WTC11 (cell line): ENCODE results near the gene MAP3K21.

ENCODE experiments used
- ETV6 ChIP-seq: sonication (generic); formaldehyde crosslinking; IDR thresholded peaks from 2 replicates; pipeline ENCODE4 v1.8.1; 2022; ENCODE audit warnings: mild to moderate bottlenecking, missing genetic modification reagents
- GTF2I ChIP-seq: fragments of 250-450 bp; sonication (Bioruptor Pico); conservative IDR thresholded peaks from 2 replicates; pipeline ENCODE4 v1.4.0; 2021; ENCODE audit warnings: mild to moderate bottlenecking
- SP1 ChIP-seq: sonication (generic); formaldehyde crosslinking; conservative IDR thresholded peaks from 2 replicates; pipeline ENCODE4 v1.8.1; 2022; ENCODE audit warnings: missing genetic modification reagents
- TCF7 ChIP-seq: sonication (generic); formaldehyde crosslinking; IDR thresholded peaks from 2 replicates; pipeline ENCODE4 v1.8.0; 2022; ENCODE audit warnings: mild to moderate bottlenecking, low read depth, missing genetic modification reagents, moderate library complexity
- TEAD4 ChIP-seq: sonication (generic); formaldehyde crosslinking; IDR thresholded peaks from 2 replicates; pipeline ENCODE4 v1.8.0; 2022; ENCODE audit warnings: mild to moderate bottlenecking, missing genetic modification reagents
- ZBTB21 ChIP-seq: sonication (generic); formaldehyde crosslinking; IDR thresholded peaks from 2 replicates; pipeline ENCODE4 v1.8.1; 2023; ENCODE audit warnings: mild to moderate bottlenecking, missing genetic modification reagents, borderline replicate concordance
- ZNF138 ChIP-seq: sonication (generic); formaldehyde crosslinking; conservative IDR thresholded peaks from 2 replicates; pipeline ENCODE4 v1.8.1; 2022; ENCODE audit warnings: mild to moderate bottlenecking, moderate library complexity, missing genetic modification reagents
- ZNF232 ChIP-seq: sonication (generic); formaldehyde crosslinking; IDR thresholded peaks from 2 replicates; pipeline ENCODE4 v1.8.0; 2022; ENCODE audit warnings: mild to moderate bottlenecking, missing genetic modification reagents
- TF ChIP-seq, protein P1 (sequence below): sonication (generic); formaldehyde crosslinking; IDR thresholded peaks from 2 replicates; pipeline ENCODE4 v1.8.1; 2023; ENCODE audit warnings: mild to moderate bottlenecking, missing genetic modification reagents, moderate library complexity
- TF ChIP-seq, protein P2 (sequence below): sonication (generic); formaldehyde crosslinking; IDR thresholded peaks from 2 replicates; pipeline ENCODE4 v1.8.1; 2023; ENCODE audit warnings: mild to moderate bottlenecking, missing genetic modification reagents
- TF ChIP-seq, protein P3 (sequence below): sonication (generic); formaldehyde crosslinking; conservative IDR thresholded peaks from 2 replicates; pipeline ENCODE4 v1.8.1; 2022; ENCODE audit warnings: mild to moderate bottlenecking, missing genetic modification reagents
- TF ChIP-seq, protein P4 (sequence below): fragments of 200-600 bp; IDR thresholded peaks from 2 replicates; pipeline ENCODE4 v1.8.0; 2022; ENCODE audit warnings: antibody characterized with exemption
- TF ChIP-seq, protein P5 (sequence below): fragments of 250-450 bp; sonication (Bioruptor Pico); IDR thresholded peaks from 2 replicates; pipeline ENCODE4 v1.9.0; 2021; ENCODE audit warnings: mild to moderate bottlenecking
- TF ChIP-seq, protein P6 (sequence below): fragments of 250-450 bp; sonication (Bioruptor Pico); conservative IDR thresholded peaks from 2 replicates; pipeline ENCODE4 v1.9.0; 2021; ENCODE audit warnings: mild to moderate bottlenecking

DNA sequence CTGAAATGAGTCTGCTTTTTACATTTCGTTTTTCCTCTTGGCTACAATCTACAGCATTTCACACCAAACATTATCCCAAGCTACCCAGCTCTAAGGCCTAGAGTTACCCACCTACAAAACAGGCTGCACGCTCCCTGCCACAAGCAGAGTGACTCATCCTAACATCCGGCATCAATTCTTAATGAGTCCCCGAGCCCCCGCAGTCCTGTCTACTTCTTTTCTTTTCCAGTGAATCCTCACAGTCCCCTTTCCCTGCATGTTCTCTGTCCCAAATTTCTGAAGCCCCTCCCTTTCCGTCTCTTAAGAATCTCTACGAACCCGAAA lies 32.6 kb upstream of the MAP3K21 start:
- TF ChIP-seq, protein P1, sequence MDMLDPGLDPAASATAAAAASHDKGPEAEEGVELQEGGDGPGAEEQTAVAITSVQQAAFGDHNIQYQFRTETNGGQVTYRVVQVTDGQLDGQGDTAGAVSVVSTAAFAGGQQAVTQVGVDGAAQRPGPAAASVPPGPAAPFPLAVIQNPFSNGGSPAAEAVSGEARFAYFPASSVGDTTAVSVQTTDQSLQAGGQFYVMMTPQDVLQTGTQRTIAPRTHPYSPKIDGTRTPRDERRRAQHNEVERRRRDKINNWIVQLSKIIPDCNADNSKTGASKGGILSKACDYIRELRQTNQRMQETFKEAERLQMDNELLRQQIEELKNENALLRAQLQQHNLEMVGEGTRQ (CRISPR knock-in tag) = no peak
- TF ChIP-seq TEAD4 = no peak
- TF ChIP-seq, protein P2, sequence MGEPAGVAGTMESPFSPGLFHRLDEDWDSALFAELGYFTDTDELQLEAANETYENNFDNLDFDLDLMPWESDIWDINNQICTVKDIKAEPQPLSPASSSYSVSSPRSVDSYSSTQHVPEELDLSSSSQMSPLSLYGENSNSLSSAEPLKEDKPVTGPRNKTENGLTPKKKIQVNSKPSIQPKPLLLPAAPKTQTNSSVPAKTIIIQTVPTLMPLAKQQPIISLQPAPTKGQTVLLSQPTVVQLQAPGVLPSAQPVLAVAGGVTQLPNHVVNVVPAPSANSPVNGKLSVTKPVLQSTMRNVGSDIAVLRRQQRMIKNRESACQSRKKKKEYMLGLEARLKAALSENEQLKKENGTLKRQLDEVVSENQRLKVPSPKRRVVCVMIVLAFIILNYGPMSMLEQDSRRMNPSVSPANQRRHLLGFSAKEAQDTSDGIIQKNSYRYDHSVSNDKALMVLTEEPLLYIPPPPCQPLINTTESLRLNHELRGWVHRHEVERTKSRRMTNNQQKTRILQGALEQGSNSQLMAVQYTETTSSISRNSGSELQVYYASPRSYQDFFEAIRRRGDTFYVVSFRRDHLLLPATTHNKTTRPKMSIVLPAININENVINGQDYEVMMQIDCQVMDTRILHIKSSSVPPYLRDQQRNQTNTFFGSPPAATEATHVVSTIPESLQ = no peak
- TF ChIP-seq SP1 (CRISPR knock-in tag) = no peak
- TF ChIP-seq ZNF232 (CRISPR knock-in tag) = no peak
- TF ChIP-seq ZNF138 (CRISPR knock-in tag) = no peak
- TF ChIP-seq, protein P3, sequence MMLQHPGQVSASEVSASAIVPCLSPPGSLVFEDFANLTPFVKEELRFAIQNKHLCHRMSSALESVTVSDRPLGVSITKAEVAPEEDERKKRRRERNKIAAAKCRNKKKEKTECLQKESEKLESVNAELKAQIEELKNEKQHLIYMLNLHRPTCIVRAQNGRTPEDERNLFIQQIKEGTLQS (CRISPR knock-in tag) = no peak
- TF ChIP-seq ZBTB21 (CRISPR knock-in tag) = no peak
- TF ChIP-seq, protein P4, sequence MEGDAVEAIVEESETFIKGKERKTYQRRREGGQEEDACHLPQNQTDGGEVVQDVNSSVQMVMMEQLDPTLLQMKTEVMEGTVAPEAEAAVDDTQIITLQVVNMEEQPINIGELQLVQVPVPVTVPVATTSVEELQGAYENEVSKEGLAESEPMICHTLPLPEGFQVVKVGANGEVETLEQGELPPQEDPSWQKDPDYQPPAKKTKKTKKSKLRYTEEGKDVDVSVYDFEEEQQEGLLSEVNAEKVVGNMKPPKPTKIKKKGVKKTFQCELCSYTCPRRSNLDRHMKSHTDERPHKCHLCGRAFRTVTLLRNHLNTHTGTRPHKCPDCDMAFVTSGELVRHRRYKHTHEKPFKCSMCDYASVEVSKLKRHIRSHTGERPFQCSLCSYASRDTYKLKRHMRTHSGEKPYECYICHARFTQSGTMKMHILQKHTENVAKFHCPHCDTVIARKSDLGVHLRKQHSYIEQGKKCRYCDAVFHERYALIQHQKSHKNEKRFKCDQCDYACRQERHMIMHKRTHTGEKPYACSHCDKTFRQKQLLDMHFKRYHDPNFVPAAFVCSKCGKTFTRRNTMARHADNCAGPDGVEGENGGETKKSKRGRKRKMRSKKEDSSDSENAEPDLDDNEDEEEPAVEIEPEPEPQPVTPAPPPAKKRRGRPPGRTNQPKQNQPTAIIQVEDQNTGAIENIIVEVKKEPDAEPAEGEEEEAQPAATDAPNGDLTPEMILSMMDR = no peak
- TF ChIP-seq, protein P5, sequence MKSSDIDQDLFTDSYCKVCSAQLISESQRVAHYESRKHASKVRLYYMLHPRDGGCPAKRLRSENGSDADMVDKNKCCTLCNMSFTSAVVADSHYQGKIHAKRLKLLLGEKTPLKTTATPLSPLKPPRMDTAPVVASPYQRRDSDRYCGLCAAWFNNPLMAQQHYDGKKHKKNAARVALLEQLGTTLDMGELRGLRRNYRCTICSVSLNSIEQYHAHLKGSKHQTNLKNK (CRISPR knock-in tag) = no peak
- no peak for TF ChIP-seq TCF7 (CRISPR knock-in tag)
- no peak for TF ChIP-seq ETV6 (CRISPR knock-in tag)
- no peak for TF ChIP-seq GTF2I (CRISPR knock-in tag)
- TF ChIP-seq, protein P6, sequence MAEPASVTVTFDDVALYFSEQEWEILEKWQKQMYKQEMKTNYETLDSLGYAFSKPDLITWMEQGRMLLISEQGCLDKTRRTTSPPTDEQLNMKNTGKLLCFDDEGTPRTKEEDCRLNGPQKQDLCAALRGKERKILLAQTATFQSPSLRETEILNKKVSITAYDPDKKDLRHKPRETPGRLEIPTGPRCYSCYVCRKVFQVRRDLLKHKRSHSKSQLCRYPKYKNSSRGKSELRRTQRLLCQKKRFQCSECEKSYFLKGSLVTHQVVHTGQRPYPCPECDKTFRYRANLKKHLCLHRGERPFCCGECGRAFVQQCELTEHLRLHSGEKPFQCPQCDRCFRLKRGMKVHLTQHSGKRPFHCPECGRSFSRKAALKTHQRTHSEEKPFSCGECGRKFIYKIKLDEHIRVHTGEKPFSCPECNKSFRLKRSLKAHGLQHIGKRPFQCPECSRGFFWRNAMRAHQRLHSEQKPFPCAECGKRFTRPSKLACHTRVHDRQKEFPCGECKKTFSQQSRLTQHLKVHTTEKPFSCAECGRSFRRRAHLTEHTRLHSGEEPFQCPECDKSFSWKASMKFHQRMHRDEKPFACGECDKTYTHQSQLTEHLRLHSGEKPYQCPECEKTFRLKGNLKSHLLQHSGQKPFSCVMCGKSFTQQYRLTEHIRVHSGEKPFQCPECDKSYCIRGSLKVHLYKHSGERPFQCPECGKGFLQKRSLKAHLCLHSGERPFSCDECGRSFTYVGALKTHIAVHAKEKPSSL (CRISPR knock-in tag) = no peak
